OCI-LY1 (cell line): ENCODE measurements around the gene TRIOBP.

Source experiments
- H2AFZ ChIP-seq: fragments of 200-600 bp; sonication (generic), shearing (Covaris generic); 2 replicates; pipeline ENCODE4 v1.6.0; 2014; ENCODE audit warnings: antibody characterized with exemption, mild to moderate bottlenecking, low read length
- H3F3A ChIP-seq: fragments of 200-600 bp; sonication (generic), shearing (Covaris generic); 2 replicates; pipeline ENCODE4 v1.6.0; 2014; ENCODE audit warnings: mild to moderate bottlenecking, antibody characterized with exemption, low read length, moderate library complexity; ENCODE audit not compliant: insufficient read depth
- H3K27ac ChIP-seq: fragments of 200-600 bp; sonication (generic); 2 replicates; pipeline ENCODE4 v1.5.1; 2014; ENCODE audit warnings: low read length, mixed run types, mild to moderate bottlenecking, low read depth; ENCODE audit not compliant: poor library complexity, severe bottlenecking
- H3K27me3 ChIP-seq: fragments of 200-600 bp; sonication (generic); 2 replicates; pipeline ENCODE4 v1.6.0; 2014; ENCODE audit warnings: antibody characterized with exemption, mild to moderate bottlenecking, low read length, moderate library complexity; ENCODE audit not compliant: insufficient read depth
- H3K36me3 ChIP-seq: fragments of 200-600 bp; sonication (generic); 2 replicates; pipeline ENCODE4 v1.6.1; 2014; ENCODE audit warnings: mild to moderate bottlenecking, antibody characterized with exemption, low read length, moderate library complexity, mixed read lengths; ENCODE audit not compliant: insufficient read depth
- H3K4me1 ChIP-seq: fragments of 200-600 bp; sonication (generic); 2 replicates; pipeline ENCODE4 v1.5.1; 2014; ENCODE audit warnings: mild to moderate bottlenecking, low read length, moderate library complexity; ENCODE audit not compliant: insufficient read depth, severe bottlenecking
- H3K4me2 ChIP-seq: fragments of 200-600 bp; sonication (generic), shearing (Covaris generic); 2 replicates; pipeline ENCODE4 v1.6.1; 2014; ENCODE audit warnings: low read length
- H3K4me3 ChIP-seq: fragments of 200-600 bp; sonication (generic); 2 replicates; pipeline ENCODE4 v1.5.1; 2014; ENCODE audit warnings: low read length, low read depth, mild to moderate bottlenecking, mixed read lengths; ENCODE audit not compliant: poor library complexity, severe bottlenecking
- H3K79me2 ChIP-seq: fragments of 200-600 bp; shearing (Covaris generic); 2 replicates; pipeline ENCODE4 v1.6.1; 2016; ENCODE audit warnings: mixed run types, low read length, mixed read lengths; ENCODE audit not compliant: insufficient read depth
- H3K9ac ChIP-seq: fragments of 200-600 bp; sonication (generic), shearing (Covaris generic); 2 replicates; pipeline ENCODE4 v1.6.1; 2014; ENCODE audit warnings: mild to moderate bottlenecking, low read length, mixed read lengths
- H3K9me2 ChIP-seq: fragments of 200-600 bp; sonication (generic), shearing (Covaris generic); 2 replicates; pipeline ENCODE4 v1.6.1; 2014; ENCODE audit warnings: low read depth, mild to moderate bottlenecking, low read length, mixed read lengths
- H3K9me3 ChIP-seq: fragments of 200-600 bp; shearing (Covaris generic); 2 replicates; pipeline ENCODE4 v1.6.1; 2014; ENCODE audit warnings: low read length, mixed read lengths
- H4K20me1 ChIP-seq: fragments of 200-600 bp; sonication (generic), shearing (Covaris generic); 2 replicates; pipeline ENCODE4 v1.6.0; 2016; ENCODE audit warnings: mild to moderate bottlenecking, low read length; ENCODE audit not compliant: insufficient read depth
- CTCF ChIP-seq: fragments of 200-600 bp; sonication (generic), shearing (Covaris generic); IDR thresholded peaks from 2 replicates; pipeline ENCODE4 v1.5.1; 2017; ENCODE audit warnings: mild to moderate bottlenecking, antibody characterized with exemption, low read length, moderate library complexity, mixed read lengths
- EZH2 ChIP-seq: fragments of 200-600 bp; sonication (generic), shearing (Covaris generic); IDR thresholded peaks from 2 replicates; pipeline ENCODE4 v1.8.0; 2017; ENCODE audit warnings: borderline replicate concordance, mixed run types, mild to moderate bottlenecking, antibody characterized with exemption, low read length, moderate library complexity, mixed read lengths

The TRIOBP gene

GRCh38 chr22:37790234-37790633 lies 93.4 kb downstream of the TRIOBP start:
- Histone ChIP-seq H3F3A (no peaks in the 10 kb centered on the region), H3K4me1 (peaks cover 7% of the 10 kb centered on the region), H3K79me2 (no peaks in the 10 kb centered on the region), H3K27ac (no peak overlapping the region), H4K20me1 (no peaks in the 10 kb centered on the region), H3K9me3 (no peaks in the 10 kb centered on the region), H3K27me3 (no peaks in the 10 kb centered on the region), H2AFZ (no peak overlapping the region), H3K36me3 (no peaks in the 10 kb centered on the region), H3K4me2 (no peak overlapping the region), H3K9ac (no peak overlapping the region), H3K9me2 (no peaks in the 10 kb centered on the region), H3K4me3 (no peak overlapping the region)
- TF ChIP-seq CTCF, result no peak
- no peak for TF ChIP-seq EZH2

- Histone ChIP-seq H4K20me1 (no peaks in the 10 kb centered on the region), H3K9me2 (no peaks in the 10 kb centered on the region), H3K36me3 (no peaks in the 10 kb centered on the region), H3K9me3 (no peaks in the 10 kb centered on the region), H3K4me3 (no peak overlapping the region), H3K4me1 (peaks cover 7% of the 10 kb centered on the region), H3F3A (no peaks in the 10 kb centered on the region), H3K79me2 (no peaks in the 10 kb centered on the region), H2AFZ (no peak overlapping the region), H3K9ac (no peak overlapping the region), H3K4me2 (no peak overlapping the region), H3K27me3 (no peaks in the 10 kb centered on the region), H3K27ac (no peak overlapping the region)
- TF ChIP-seq CTCF (no peak), EZH2 (no peak)
These were observed 95.6 kb downstream of the TRIOBP start for GRCh38 chr22:37792494-37792893.

GRCh38 chr22:37794376-37794775 lies 97.5 kb downstream of the TRIOBP start:
- no peaks in the 10 kb centered on the region for H4K20me1 ChIP-seq
- H3K9me2 ChIP-seq, result no peaks in the 10 kb centered on the region
- no peak overlapping the region for H2AFZ ChIP-seq
- no peaks in the 10 kb centered on the region for H3K9me3 ChIP-seq
- H3K4me1 ChIP-seq, result peaks cover 24% of the 10 kb centered on the region
- H3K79me2 ChIP-seq, result no peaks in the 10 kb centered on the region
- TF ChIP-seq EZH2 (no peak), CTCF (no peak)
- no peaks in the 10 kb centered on the region for H3F3A ChIP-seq
- H3K4me2 ChIP-seq, result no peak overlapping the region
- H3K36me3 ChIP-seq, result no peaks in the 10 kb centered on the region; the same call in 1 of the 2 replicates
- no peak overlapping the region for H3K4me3 ChIP-seq
- H3K9ac ChIP-seq, result no peak overlapping the region
- H3K27ac ChIP-seq, result no peak overlapping the region
- H3K27me3 ChIP-seq, result no peaks in the 10 kb centered on the region
